ENCODE data around the gene LAMB2.
A peak's percentile ranks its signal among the peaks of the same experiment; 100 is the strongest.

The LAMB2 gene

DNA sequence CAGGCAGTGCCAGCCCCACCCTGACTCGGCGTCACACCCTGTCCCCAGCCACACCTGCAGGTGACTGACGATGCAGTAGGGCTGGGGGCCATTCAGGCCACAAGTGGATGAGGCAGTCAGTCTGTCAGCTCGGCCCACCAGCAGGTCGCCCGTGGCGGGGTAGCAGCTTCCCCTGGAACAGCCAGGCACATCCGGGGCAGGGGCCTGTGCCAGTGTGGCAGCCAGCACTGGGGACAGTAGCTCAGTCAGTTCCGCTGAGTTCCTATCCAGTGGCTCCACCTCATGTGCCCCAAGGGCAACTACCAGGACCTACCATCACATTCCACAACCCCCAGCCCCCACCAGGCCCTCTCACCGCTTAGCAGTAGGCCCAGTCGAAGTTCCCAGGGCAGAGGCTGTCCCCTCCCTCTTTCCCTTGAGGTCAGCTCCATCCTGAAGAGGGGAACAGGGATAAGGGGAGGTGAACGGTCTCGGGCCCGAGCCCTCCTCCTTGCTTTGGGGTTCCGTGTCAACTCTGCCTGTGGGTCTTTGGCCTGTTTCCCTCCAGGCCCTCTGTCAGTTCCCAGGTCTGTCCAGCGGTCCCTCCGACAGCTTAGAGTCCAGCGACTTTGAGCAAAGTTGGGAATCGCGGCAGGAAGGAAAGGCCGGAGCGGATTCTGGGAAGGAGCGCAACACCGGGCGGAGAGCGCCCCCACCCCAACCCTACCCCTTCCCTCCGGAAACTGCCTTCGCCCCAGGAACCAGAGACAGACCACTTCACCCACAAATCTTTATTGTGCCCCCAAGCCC, at the start of gene LAMB2:
Gene LAMB2 (minus strand): TSS at position 614 of the 789 bp plus-strand sequence. CDS start 183 bp downstream, at position 431.
- peak; percentile 94 for DNase-seq (ENCODE audit: low read depth, low spot score)

DNA sequence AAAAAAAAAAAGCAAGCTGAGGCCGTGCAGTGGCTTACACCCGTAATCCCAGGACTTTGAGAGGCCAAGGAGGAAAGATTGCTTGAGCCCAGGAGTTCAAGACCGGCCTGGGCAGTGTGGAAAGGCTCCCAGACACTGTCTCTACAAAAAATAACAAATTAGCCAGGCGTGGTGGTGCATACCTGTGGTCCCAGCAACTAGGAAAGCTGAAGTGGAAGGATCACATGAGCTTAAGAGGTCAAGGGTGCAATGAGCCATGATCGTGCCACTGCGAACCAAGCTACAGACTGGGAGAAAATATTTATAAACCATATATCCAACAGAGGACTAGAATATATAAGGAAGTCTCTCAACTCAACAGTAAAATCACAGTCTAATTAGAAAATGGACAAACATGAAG, 48.5 kb upstream of the LAMB2 start:
- DNase-seq (ENCODE audit: low read depth, low spot score), result no peak

DNA sequence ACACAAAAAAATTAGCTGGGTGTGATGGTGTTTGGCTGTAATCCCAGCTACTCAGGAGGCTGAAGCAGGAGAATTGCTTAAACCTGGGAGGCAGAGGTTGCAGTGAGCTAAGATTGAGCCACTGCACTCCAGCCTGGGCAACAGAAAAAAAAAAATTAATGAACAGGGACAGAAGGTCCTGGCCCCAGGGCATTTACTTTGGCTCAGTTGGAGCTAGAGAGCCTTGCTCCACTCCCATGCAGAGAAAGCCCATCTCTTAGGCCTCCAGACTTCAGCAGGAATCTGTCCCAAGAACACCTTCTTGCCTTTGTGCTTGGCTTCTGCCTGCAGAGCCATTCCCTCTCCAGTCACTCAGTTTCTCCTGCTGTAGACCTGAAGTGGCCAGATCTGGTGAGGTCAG, 47.3 kb upstream of the LAMB2 start:
- DNase-seq (ENCODE audit: low read depth, low spot score), result no peak

DNA sequence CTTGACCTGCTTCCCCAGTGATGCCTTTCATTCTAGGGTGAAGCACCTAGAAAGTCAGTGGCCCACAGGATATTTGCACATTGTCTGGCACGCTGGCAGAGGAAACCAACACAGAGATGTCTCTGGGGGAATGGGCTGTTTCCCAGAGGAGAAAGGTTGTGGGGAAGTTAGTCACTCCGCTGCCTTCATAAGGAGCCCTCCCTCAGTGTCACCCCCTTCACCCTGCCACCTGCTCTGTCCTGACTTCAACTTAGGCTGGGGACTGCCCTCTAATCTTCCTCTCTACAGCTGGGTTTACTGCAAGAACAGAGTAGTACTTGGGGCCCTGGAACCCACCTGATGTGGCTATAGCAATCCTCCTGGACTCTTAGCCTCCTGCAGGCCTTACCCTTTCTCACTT, 44.2 kb upstream of the LAMB2 start:
- no peak for DNase-seq (ENCODE audit: low read depth, low spot score)

DNA sequence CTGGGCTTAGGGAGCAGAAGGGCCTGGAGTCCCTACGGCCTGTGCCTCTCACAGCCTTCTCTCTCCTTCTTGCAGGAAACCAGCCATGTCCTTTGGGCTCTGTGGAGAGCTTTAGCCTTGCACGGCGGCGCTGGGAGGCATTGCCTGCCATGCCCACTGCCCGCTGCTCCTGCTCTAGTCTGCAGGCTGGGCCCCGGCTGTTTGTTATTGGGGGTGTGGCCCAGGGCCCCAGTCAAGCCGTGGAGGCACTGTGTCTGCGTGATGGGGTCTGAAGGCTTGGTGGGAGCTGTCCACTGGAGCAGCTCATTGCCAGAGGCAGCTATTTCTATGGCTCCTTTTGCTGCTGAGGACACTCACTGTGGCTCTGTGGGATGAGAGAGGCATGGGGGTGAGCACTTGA, 42.7 kb upstream of the LAMB2 start:
- DNase-seq (ENCODE audit: low read depth, low spot score), result no peak

DNA sequence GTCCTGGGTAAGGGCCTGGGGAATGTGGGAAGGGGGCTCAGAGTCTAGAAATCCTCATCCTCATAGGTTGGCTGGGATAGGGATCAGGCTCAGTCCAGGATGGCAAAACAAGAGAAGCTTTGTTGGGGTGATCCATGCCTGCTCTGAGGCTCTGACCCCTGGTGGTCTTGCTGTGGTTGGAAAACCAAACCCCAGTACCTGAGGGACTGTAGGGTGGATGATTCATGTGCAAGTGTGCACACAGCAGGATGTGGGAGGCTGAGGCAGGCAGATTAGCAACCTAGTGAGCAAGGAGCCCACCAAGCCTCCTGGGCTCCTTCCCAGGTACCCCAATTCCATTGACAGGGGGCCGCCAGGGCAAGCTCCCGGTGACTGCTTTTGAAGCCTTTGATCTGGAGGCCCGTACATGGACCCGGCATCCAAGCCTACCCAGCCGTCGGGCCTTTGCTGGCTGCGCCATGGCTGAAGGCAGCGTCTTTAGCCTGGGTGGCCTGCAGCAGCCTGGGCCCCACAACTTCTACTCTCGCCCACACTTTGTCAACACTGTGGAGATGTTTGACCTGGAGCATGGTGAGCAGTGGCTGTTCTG, 41.6 kb upstream of the LAMB2 start:
- no peak for DNase-seq (ENCODE audit: low read depth, low spot score)

DNA sequence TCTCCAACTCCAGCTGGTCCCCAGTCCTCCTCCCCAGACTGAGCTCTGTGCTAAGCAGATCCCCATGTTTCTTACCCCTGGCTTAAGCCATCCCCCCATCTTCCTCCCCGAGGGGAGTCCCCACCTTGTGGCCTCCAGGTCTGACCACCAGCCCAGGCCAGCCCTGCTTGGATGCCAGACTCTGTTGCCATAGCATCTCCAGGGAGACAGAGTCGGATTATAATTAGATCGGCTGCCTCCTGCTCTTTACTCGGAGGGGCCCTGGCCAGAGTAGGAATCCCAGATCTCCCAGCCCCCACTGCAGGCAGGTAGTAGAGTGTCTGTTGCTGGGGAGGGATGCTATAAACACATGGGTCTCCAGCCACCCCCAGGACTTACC, 40.9 kb upstream of the LAMB2 start:
- peak; percentile 39 for DNase-seq (ENCODE audit: low read depth, low spot score)

DNA sequence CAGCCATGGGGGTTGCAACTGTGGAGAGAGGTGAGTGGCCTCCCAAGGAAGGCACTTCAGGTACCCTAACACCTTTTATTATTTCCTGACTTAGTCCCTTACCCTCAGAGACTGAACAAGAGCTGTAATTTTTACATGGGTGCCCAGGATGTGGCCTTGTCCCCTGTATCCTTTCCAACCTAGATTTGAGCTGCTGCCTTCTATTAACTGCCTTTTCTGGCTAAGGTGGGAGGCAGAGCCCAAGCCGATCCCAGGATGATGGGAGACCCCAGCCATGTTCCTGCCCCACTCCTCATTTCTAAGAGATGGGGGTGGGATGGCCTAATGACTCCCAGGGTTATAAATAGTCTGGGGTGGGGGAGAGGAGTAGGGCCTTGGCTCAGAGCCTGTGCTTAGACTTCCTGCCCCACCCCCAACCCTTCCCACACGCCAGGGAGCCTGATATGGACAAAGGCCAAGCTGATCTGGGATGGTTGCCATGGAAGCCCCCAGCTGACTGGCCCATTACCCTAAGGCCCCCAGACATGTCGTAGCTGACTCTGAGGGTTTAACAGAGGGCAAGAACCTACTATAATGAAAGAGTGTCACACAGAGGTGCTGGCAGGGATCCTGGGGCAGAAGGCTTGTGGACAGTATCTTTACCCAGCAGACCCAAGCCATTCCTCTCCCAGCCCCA, 40.4 kb upstream of the LAMB2 start:
- DNase-seq (ENCODE audit: low read depth, low spot score), result peak; percentile 83

DNA sequence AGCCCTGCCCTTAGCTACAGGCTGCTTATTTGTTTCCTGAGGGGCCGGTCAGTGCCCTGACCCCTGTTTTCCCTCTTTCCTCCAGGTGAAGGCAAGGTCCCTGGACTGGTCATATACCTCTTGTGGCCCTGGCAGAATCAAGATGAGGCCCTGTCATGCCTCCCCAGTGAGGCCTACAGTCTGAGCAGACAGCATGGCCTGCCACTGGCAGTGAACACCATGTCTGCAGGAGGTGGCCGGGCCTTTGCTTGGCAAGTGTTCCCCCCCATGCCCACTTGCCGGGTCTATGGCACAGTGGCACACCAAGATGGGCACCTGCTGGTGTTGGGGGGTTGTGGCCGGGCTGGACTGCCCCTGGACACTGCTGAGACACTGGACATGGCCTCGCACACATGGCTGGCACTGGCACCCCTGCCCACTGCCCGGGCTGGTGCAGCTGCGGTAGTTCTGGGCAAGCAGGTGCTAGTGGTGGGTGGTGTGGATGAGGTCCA, 39.7 kb upstream of the LAMB2 start:
- no peak for DNase-seq (ENCODE audit: low read depth, low spot score)

DNA sequence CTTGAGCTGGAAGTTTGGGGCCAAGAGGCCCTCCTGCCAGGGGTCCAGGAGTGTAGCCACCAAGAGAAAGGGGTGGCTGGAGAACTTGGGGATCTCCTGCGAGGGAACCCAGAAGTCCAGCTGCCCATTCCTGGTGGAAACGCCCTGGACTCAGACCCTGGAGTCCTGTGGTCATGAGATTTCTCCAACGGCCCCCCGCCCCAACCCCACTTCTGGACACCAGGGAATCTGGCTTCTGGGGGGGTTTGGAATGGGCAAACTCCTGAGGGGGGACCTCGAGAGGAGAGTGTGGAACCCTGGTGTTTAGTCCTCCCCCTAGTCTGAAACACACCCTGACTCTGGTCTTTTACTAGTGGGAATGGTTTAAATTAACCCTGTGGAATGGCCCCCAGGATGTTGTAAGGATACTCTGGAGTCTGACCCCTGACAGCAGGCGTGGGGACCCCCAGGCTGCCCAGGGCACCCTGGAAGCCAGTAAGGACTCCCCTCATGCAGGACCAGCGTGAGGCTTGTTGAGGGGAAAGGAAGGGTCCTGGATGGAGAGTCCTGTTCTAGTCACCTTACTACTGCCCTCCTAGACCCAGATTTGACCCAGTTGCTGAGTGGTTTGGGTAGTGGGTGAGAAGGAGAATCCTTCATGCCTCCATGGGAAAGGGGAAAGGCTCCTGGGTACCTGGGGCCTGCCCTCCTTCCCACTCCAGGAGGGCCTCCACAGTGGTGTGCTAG, 39.1 kb upstream of the LAMB2 start:
- DNase-seq (ENCODE audit: low read depth, low spot score), result no peak

DNA sequence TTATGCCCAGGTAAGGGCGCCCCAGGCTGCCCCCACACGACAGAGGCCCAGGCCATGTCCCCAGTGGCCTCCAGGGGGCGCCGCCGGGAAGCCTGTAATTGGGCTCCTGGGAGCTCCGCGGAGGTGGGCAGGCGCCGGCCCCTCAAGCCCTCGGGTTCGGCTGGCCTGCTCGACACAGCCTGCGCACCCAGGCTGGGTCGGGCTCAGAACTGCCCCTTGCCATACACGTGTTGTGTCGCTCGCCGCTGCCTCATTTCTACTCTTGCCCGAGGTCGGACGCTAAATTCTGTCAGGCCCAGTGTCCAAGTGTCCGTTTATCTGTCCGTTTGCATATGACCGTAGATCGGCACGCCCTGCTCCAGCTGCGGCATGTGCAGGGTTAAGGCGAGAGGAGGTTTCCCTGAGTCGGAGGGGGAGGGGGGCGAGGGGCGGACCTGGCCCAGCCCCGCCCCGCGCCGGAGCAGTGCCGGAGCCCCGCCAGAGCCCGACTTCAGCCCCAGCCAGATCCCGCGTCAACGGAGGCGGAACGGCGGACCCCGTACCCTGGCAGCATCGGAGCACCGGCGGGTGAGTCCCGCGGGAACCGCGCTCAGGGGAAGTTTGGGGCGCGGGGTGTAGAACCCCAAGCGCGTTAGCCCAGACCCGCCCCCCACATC, 38.4 kb upstream of the LAMB2 start, which contains the start of gene KLHDC8B:
Gene KLHDC8B (plus strand): TSS at position 480 of the 656 bp plus-strand sequence. CDS start 1,172 bp downstream, outside the sequence.
- DNase-seq (ENCODE audit: low read depth, low spot score), result peak; percentile 96

DNA sequence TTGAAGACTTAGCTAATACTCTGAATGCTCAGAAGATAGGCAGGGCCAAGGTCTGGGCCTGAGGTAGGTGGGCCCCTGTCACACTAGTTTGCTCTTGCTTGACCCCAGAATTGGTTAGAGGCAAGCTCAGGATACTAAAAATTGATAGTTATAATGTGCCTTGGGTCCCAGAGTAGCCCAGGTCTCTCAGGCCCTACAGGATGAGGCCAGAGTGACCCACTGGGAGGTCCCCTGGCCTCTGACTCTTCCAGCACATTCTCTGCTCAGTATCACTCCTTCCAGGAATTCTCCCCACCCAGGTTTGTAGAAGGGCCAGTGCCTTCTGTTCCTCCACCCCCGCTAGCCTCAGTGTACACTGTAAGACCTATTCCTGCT, 37.9 kb upstream of the LAMB2 start:
- DNase-seq (ENCODE audit: low read depth, low spot score), result no peak

DNA sequence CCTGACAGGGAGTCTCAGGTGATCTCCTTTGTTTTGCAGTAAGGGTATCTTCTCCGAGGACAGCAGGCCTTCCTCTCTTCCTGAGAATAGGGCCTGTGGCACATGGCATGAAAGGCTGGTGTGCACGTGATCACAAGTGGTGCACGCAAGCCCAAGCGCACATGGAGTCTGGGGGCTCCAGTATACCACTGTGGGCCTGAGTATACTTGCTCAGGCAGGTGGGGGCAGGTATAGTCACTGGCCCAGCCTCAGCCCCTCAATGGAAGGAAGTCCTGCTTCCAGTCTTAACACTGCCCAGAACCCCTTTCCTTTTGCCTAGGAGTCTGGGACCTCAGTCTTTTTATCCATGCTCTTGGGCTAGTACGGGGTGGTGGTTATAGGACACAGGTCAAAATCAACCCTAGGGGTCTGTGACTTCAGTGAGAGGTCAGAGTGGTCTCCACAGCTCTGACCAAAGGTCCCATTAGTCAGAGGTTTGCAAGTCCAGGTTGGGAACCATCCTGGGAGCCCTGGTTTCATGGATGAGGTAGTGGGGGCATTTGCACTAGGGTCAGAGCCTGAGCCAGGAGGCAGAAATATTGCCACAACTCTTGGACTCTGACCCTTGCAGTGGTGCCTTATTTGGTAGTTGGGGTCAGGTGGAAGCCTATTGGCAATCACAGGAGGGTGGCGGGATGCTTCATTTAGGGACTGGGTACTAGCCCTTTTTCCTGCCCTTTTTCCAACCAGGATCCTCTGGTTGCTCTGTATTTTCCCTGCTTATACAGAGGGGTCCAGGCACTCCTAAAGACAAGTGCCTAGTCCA, 34.1 kb upstream of the LAMB2 start:
- DNase-seq (ENCODE audit: low read depth, low spot score), result no peak

DNA sequence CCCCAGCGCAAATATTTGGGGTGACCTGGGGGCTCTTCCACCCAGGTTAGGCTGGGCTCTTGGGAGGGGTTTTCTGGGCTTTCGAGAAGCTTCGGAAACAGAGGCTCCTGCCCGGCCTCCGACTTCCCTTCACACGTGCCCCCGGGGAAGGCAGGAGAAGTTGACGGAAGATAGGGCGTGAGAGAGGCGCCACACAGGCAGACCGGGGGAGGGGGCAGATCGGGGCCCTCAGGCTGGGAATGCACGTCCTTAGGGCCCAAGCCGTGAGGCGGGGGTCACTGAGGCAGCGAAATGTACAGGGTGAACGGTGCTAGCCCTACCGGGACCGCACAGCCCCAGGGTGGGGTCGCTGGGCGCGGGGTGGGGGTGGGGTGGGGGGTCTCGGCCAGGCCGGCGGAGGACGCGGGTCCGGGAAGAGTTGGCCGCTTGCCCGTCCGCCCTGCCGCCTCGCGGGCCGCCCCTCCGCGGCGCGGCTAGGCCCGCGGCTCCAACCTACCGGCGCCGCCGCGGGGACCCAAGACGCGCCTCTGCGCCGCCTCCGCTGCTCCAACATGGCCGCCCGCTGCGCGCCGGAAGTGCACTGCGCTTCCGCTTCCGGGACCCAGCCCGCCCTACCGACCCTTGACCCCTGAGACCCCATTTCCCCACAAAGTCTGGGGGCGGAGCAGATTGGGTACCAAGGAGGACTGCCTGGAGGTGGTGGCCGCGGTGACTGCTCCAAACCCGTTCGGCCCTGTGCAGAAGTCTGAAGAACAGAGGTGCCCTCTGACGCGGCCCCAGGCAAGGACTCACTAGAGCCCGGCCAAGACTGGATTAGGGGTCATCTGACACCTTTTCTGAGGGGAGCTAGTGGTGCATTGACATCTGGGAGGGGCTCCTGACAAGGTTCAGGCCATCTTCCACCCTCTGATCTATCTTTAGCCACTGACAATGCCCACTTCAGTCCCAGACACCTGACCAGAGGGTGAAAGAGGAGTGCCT, 33.2 kb upstream of the LAMB2 start, which contains the start of gene CCDC71:
Gene CCDC71 (minus strand): TSS at position 561 of the 981 bp plus-strand sequence. CDS start 2,123 bp downstream, outside the sequence.
- peak; percentile 71 for DNase-seq (ENCODE audit: low read depth, low spot score)

DNA sequence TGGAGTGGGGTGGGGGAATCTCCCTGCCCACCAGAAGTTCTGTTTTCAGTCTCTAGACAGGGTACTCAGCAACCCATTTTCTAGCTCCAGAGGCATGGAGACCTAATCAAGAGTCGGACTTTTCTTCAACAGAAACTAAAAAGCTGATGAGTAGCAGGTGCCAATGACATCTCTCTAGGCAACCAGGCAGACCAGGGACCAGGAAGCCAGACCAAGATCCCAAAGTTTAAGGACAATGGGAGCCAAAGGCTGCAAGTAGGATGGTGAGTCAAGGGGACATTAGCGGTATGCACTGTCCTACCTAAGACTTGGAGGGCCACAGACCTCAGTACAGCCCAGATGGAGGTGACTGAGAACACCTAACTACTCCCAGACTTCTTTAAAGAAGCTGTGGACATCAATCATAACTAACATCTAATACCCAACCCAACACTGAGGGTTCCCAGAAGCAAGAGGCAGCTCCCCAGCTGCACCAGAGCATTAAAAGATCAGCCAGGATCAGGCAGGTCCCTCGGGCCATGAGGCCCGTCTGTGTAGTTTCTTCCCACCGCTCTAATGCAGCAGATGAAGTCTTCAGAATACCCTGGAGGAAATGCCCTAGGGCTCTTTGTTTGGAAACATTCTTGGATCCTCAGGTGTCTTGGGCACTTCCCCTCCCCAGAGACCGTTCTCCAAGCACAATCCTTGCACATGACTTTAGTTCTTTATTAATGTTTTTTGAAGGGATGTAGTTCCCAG, 32.3 kb upstream of the LAMB2 start:
- peak; percentile 36 for DNase-seq (ENCODE audit: low read depth, low spot score)

DNA sequence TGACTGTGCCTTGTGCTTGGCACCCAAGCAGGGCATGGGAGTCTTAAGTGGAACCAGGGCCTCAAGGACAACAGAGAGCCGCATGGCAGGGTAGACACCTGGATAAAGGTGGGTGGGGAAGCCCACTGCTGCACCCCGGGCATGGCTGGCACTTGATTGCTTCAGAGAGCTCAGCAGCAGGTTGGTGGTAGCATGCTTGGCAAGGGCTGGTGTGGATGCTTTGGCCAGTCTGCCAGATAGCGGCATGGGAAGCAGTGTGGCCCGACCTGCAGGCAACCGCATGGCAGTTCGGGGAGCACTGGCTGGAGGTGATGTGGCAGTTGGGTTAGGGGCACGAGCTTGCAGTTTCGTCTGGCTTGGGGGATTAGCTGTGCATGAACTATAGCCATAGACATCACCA, 30.8 kb upstream of the LAMB2 start:
- DNase-seq (ENCODE audit: low read depth, low spot score), result no peak

DNA sequence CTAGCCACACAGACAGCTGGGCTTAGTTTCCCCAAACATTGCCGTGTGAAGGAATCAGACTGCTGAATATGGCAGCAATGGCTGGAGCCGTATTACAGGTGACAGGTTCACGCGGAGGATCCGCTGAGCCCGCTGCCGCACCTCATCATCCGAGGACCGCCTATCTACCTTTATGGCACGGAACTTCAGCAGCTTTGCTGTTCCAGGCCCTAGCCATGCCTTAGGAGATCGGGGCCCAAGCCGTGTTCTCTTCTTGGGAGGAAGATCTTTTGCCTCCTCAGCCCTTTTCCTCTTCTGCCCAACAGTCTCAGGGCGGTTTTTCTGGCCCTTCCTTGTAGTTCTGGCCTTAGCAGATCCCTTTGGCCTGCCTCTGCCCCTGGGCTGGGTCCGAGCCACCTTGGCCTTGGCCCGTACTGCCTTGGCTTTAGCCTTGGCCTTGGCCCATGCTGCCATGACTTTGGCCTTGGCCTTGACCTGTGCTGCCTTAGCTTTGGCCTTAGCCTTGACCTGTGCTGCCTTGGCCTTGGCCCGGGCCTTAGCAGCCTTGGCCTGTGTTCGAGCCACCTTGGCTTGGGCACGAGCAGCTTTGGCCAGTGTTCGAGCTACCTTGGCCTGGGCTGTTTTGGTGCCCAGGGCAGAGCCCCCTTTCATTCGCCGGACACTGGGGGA, 30.0 kb upstream of the LAMB2 start:
- no peak for DNase-seq (ENCODE audit: low read depth, low spot score)

Data from ELF-1 (cell line).